Stimulated activated CD4-positive, alpha-beta T cell treated with anti-CD3 and anti-CD28 coated beads, Interleukin-15, amount 100 ng/mL, for 24 hours (primary cell): ENCODE data around the gene U2SURP.
"Not testable (repeated sequence)": the region's sequence is repeated elsewhere in the genome, so short reads cannot be mapped to it uniquely, and the experiment has no call there.

Source experiments
- DNase-seq: peaks from one replicate; pipeline ENCODE4 v3.0.0-alpha.2; 2020

The U2SURP gene

DNA sequence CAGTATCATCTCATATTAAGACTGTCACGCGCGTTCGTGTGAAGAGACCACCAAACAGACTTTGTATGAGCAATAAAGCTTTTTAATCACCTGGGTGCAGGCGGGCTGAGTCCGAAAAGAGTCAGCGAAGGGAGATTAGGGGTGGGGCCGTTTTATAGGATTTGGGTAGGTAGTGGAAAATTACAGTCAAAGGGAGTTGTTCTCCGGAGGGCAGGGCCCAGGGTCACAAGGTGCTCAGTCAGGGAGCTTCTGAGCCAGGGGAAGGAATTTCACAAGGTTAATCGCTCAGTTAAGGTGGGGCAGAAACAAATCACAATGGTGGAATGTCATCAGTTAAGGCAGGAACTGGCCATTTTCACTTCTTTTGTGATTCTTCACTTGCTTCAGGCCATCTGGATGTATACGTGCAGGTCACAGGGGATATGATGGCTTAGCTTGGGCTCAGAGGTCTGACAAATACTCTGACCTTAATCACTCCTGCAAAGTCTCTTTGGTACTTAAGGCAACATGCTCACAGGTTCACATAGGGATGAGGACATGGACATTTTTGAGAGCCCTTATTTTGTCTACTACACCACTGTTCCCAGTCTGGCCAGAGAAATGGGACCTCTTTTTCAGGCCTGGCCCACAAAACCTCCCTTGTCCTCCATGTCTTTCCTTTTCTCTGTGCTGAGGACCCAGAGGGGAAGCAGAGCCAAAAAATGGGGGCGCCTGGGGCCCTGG lies 71.1 kb downstream of the U2SURP start:
- DNase-seq: not testable (repeated sequence)

DNA sequence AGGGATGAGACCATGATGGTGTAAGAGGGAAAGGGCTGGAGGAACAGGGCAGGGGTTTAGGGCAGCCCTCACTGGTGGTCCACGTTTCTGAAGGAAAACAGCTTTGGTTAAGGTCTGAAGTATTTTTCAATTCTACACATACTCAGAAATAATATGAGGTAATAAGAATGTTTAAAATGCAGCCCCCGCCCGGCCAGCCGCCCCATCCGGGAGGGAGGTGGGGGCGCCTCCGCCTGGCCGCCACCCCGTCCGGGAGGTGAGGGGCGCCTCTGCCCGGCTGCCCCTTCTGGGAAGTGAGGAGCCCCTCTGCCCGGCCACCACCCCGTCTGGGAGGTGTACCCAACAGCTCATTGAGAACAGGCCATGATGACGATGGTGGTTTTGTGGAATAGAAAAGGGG lies 72.2 kb downstream of the U2SURP start:
- not testable (repeated sequence) for DNase-seq

- not testable (repeated sequence) for DNase-seq
Measured at GRCh38 chr3:143073983-143074382, 72.6 kb downstream of the U2SURP start.

- DNase-seq: no peak
Measured at GRCh38 chr3:143078883-143079282, 77.5 kb downstream of the U2SURP start.

DNA sequence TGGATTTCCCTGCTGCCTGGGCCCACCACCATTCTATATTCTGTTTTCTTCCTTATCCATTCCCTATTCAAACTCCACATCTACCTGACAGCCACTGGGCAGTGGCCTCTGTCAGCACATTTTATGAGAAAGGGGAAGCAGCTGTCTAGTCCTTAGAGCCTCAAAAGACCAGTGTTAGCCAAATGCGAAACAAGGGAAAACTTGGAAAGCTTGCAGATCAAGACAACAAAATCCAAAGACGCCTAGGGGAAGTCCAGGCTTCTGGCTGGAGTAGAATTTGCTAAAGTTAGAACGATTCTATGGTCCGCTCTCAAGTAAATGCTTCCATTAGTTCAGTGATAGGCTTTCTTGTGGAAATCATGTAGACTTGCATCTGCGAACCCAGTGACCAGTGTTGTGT lies 78.8 kb downstream of the U2SURP start:
- DNase-seq: no peak

DNA sequence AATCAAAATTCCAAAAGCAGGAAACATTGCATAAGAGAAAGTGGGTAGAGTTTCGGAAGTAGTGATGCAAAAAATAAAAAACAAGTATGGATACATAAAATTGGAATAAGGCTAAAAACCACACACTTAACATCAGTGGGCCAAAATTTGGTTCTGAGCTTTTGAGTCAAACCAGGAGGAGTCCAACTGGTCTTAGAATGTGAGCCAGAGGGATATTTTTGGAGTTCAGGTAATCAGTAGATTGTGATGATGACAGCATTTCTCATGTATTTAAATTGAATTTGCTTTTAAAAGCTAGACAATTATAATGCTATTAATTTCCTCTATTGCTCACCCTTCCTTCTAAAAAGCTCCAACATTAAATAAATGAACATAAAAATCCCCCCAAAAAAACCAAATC lies 80.0 kb downstream of the U2SURP start:
- DNase-seq: no peak

- peak; percentile 30 for DNase-seq
Measured at GRCh38 chr3:143081844-143082778, 80.7 kb downstream of the U2SURP start.

DNA sequence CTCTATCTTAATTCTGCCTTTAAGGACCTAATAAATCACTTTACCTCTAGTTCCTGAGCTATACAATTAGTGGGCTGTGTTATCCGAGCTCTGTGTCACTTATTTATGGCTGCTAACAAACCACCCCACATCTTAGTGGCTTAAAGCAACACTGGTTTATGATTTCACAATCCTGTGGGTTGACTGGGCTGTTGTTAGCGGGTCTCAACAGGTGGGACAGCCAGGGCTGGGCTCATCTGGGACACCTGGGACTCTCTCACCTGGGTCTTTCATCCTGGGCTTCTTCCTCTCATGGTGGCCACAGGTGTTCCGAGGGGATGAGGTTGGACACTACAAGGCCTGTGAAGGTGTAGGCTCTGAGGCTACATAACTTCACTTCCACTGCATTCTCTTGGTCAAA lies 82.4 kb downstream of the U2SURP start:
- DNase-seq: no peak

DNA sequence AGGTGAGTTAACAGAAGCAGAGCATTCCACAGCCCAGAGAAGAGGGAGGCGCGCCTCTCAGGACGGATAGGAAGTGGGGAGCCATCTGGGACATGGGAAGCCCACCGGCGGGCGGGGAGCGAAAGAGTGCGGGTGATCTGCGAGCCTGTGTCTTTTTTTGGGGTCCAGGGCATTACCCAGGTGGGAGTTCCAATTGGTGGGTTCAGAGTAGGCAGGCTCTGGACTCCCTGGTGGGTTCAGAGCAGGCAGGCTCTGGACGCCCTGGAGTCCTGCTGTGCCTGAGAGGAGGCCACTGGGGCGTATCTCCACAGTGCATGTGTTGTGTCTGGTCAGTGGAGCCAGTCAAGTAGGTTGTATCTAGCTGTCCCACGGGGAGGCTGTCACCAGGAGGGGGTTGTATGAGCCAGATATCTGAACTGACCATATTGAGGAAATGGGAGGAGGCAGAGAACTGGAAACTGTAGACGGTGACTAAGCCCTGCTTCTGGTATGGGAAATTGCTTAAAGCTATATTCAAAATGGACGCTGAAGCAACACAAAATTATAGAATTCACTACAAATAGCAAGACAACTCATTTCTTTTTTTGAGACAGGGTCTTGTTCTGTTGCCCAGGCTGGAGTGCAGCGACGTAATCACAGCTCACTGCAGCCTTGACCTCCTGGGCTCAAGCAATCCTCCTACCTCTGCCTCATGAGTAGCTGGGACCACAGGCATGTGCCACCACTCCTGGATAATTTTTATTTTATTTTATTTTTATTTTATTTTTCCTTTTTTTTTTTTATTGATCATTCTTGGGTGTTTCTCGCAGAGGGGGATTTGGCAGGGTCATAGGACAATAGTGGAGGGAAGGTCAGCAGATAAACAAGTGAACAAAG lies 83.7 kb downstream of the U2SURP start:
- no peak for DNase-seq

DNA sequence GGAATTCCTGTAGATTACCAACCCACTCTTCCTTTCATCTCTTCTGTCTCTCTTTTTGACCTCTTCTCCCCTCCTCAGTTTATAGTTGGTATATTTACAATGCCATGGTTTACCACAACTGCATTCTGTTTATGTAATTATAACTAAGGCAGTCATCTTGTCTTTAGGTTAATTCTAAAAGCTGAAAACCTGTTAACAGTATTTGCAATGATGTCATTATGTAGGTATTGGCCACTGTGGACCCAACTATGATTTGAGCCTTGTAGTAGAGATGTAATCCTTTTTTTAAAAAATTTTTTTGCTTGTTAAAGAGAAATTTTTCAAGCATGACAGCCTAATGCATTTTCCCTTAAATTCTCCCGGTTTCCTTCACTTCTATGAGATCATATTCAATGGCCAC lies 87.5 kb downstream of the U2SURP start:
- no peak for DNase-seq

DNA sequence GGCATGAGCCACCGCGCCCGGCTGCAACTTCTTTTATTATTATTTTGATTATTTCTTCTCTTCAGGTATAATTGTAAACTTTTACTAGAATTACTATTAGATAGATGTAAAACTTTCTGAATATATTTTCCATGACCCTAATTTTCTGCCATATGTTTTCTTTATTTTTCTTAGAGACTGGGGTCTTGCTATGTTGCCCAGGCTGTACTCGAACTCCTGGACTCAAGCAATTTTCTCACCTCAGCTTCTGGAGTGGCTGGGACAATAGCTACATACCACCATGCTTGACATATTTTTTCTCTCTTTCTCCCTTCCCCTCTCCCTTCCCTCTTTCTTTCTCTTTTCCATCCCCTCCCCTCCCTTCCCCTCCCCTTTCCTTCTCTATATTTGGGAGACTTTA lies 88.6 kb downstream of the U2SURP start:
- no peak for DNase-seq

DNA sequence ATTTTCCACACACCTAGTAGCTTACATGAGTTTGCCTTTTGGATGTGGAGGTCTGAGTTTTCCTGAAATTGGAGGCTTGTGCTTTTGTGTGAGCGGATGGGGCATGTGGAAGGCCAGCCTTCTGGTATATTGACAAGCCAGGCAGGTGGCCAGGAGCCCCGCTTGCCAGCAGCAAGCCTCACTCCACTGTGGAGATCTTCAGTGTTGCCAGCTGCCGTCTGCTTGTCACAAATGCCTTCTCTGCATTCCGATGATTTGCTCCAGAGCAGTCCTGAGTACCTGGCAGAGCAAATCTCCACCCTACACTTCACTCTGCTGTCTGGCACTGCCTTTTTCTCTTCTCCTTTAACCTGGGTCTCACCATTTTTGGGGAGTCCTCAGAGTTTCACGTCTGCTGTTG lies 89.1 kb downstream of the U2SURP start:
- no peak for DNase-seq

DNA sequence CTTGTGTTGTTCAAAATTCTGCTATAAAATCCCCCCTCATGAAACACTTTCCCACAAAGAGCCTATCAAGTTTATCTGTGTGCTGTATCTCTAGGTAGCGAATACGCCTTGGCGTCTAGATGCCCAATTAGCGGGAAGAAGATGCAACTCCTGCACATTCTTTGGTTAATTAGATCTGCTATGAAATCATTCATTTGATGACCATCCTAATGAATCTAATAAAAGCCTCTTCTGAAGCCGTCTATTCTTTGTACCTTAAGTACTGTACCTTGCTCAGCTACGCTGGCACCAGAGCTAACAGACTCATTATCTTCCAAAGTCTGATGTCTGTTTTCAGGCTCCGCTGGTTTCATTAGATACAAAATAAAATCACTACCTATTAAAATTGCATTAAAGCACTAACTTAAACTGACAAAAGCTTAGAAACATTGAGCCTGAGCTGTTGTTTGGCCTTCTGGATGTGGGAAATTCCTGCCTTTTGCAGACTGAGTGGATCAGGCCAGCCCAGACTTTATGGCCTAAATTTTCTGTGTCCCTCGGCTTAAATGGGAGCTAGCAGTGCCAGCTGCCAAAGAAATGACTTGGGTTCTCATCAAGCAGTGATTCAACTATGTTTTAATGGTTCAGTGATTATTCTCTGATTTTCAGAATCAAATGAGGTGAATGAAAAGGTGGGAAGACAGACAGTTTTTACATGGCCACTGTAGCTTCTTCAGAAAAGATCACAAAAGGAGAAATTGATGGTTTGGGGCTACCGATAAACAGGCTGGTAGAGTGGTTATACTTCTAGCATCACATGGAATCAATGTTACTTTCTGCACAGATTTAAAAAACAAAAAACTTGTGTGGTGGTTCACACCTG lies 89.8 kb downstream of the U2SURP start:
- no peak for DNase-seq

DNA sequence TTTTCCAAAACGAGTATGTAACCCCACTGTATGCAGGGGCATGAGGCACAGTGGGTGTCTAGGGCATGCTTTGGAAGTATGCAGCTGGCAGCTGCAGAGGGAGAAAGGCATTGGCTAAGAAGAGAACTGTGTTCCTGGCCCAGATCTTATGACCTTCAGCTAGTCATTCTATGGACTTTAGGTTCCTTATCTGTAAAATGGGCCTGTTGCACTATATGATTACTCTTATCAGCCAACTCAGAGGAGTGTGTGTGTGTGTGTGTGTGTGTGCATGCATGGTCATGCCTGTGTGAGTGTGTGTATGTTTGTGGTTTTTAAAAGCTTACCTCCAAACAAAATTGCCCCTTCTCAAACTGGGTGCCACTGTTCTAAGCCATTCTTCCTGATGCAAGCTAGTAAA lies 90.8 kb downstream of the U2SURP start:
- no peak for DNase-seq

GRCh38 chr3:143095813-143096212 lies 94.4 kb downstream of the U2SURP start:
- DNase-seq: no peak

- no peak for DNase-seq
Measured at GRCh38 chr3:143098032-143098764, 96.8 kb downstream of the U2SURP start.

DNA sequence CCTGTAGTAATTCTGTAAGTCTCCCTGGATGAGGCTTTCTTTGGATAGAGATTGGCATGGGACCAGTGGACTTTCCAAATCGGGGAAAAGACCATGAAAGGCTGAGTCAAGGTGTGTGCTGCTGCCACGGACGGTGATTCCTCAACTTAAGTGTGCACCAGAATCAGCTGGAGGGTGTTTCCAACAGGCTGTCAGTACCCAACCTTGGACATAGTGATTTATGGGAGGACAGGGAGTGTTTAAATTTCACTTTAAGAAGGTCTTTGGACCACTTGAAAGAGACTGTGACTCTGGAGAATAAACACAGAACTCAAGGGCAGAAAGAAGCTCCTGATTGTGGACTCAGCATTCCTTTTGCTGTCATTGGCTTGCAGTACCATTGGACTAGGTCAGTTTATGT lies 97.8 kb downstream of the U2SURP start:
- DNase-seq: no peak

DNA sequence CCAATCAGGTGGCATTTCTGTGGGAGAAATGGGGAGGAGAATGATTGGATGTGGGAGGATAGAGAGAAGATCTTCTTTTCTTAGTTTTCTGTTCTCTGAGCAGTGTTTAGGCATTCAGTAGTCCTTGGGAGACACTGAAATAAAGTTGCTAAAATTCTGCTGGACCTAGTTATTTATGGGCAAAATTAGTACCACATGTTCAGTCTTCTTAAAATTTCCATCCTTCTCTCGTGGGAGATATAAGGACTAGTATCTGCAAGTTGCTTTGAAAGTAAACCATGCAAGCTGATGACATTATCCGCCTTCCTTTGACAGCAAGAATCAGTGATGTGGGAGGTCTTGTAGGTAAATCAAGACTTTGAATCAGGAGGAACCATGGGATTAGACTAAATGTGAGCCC lies 98.3 kb downstream of the U2SURP start:
- no peak for DNase-seq

GRCh38 chr3:143100451-143100850 lies 99.1 kb downstream of the U2SURP start:
- DNase-seq: no peak

GRCh38 chr3:143101792-143102381 lies 100.5 kb downstream of the U2SURP start:
- DNase-seq: no peak

DNA sequence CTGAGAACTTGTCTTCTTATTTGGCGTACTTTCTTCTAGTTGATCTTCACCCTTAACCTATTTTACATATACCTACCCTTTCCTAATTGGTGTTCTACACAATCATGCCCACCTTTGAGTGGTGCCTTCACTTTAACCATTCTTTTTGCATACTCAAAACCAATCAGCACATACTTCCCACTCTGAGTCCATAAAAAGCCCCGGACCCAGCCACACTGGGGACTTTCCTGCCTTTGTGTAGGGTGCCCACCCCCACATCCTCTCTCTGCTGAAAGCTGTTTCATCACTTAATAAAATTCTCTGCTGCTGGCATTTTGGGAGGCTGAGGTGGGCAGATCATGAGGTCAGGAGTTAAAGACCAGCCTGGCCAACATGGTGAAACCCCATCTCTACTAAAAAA lies 102.3 kb downstream of the U2SURP start:
- no peak for DNase-seq
